Kidney epithelial cell (primary cell): ENCODE measurements around the gene RASGRF1. TPM values are rescaled to one million over a fixed set of nuclear protein-coding genes. Genes with fewer than 3 reads are reported as not detected.

Experiments used
- DNase-seq: peaks from one replicate; pipeline ENCODE4 v3.0.0-alpha.2; 2010; ENCODE audit warnings: low read depth
- H3K27me3 ChIP-seq: 2 replicates; pipeline ENCODE4 v1.6.0; 2011; ENCODE audit warnings: low read length; ENCODE audit not compliant: control insufficient read depth, insufficient read depth
- H3K36me3 ChIP-seq: 2 replicates; pipeline ENCODE4 v1.5.1; 2011; ENCODE audit warnings: low read length; ENCODE audit not compliant: control insufficient read depth, insufficient read depth
- H3K4me3 ChIP-seq: 2 replicates; pipeline ENCODE4 v1.5.1; 2011; ENCODE audit warnings: low read depth, mild to moderate bottlenecking, control low read depth, low read length
- CTCF ChIP-seq: IDR thresholded peaks from 2 replicates; pipeline ENCODE4 v1.5.1; 2011; ENCODE audit warnings: mild to moderate bottlenecking, moderate library complexity, low read length, control low read depth, inconsistent platforms; ENCODE audit not compliant: insufficient read depth, poor library complexity, severe bottlenecking
- total RNA-seq: library from RNA; depleted of rRNA; stranded (reverse); fragments of >200 nt; gene quantifications from 2 replicates; pipeline ENCODE4 v1.2.3, GENCODE V29; 2015

Gene RASGRF1
- total RNA-seq, 1 donor from 2014 or later, result 1.4 TPM

- H3K27me3 ChIP-seq, result peaks cover 7% of the 10 kb centered on the region
- no peak for TF ChIP-seq CTCF
- H3K36me3 ChIP-seq, result no peaks in the 10 kb centered on the region
- H3K4me3 ChIP-seq, result no peak overlapping the region
- DNase-seq, result no peak
These were observed 12.0 kb upstream of the RASGRF1 start for GRCh38 chr15:79102595-79102994.

DNA sequence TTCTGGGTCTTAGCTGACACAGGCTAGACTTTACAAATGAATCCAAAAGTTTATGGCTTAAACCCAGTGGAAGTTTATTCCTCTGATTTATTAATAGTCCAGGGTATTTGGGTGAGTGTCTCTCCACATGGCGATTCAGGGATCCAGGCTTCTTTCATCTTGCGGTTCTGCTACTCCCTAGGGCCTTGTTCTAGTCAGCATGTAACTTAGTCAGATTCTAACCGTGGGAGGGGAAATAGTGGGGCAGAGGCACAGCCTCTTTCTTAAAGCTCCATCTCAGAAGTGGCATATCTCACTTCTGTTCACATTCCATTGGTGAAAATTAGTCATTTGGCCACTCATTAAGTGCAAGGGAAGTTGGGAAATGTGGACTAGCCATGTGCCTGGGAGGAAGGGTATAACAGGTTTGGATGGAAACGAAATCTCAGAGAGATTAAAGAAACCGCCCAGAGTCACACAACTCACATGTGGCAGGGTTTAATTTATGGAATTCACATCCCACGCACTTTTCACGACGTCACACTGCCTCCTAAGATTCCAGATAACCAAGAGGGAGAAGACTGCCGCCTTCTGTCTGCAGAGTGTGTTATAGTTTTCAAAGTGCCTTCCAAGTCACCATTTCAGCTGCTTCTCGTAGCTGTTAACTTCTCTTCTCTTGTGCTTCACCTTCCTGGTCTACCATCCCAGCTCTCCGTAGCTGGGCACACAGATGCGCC lies 11.4 kb upstream of the RASGRF1 start:
- no peaks in the 10 kb centered on the region for H3K36me3 ChIP-seq
- no peak overlapping the region for H3K4me3 ChIP-seq
- peaks cover 7% of the 10 kb centered on the region for H3K27me3 ChIP-seq
- TF ChIP-seq CTCF, result no peak
- no peak for DNase-seq

GRCh38 chr15:79099692-79100091 lies 9.1 kb upstream of the RASGRF1 start:
- Histone ChIP-seq H3K36me3 (no peaks in the 10 kb centered on the region), H3K4me3 (no peak overlapping the region), H3K27me3 (peaks cover 7% of the 10 kb centered on the region)
- DNase-seq, result no peak
- TF ChIP-seq CTCF, result no peak

DNA sequence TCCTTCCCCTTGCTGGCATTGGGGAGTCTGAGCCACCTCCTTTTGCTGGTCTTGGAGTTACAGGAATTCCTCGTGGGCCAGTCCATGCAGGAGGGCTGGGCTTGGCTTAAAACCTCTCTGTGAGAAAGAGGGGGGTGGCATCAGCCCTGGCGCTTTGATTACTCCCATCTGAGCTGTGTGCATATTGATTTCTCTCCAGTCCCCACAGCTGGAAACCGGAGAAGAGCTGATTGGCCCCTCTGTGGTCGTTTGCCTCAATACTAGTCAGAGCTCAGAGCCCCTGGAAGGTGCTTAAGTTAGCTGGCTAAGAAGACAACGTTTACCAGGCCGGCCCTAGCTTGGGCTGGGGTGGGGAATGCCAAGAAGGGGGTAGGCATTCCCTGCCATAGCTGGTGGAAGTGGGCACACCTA lies 4.0 kb upstream of the RASGRF1 start:
- Histone ChIP-seq H3K4me3 (no peak overlapping the region), H3K27me3 (peaks cover 34% of the 10 kb centered on the region), H3K36me3 (no peaks in the 10 kb centered on the region)
- TF ChIP-seq CTCF, result no peak
- DNase-seq, result no peak

DNA sequence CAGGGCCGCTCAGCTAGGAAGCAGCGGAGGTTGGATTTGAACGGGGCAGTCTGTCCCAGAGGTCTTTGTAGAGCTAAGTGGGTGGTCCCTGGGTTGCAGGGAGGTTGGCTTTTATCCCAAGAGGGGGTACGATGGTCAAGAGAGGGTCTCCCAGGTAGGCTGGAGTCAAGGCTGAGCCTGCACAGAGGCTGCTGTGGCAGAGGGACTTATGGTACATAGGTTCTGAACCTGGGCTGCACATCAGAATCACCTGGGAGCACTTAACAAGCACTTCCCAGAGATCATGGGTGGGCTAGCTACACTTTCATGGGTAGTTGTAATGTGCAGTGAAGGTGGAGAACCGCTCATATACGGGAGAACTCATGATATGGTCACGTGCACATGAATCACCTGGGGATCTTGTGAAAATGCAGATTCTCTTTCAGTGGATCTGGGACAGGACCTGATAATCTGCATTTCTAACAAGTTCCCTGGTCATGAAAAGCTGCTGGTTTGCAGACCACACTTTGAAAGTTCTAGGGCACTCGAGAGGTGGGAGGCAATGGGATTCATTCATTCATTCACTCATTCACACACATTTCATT lies 2.9 kb upstream of the RASGRF1 start:
- H3K27me3 ChIP-seq, result peaks cover 45% of the 10 kb centered on the region
- H3K36me3 ChIP-seq, result no peaks in the 10 kb centered on the region
- TF ChIP-seq CTCF, result no peak
- no peak for DNase-seq
- no peak overlapping the region for H3K4me3 ChIP-seq

GRCh38 chr15:79092382-79092781 lies 1.8 kb upstream of the RASGRF1 start:
- TF ChIP-seq CTCF, result no peak
- peaks cover 55% of the 10 kb centered on the region for H3K27me3 ChIP-seq
- no peak overlapping the region for H3K4me3 ChIP-seq
- no peak for DNase-seq
- no peaks in the 10 kb centered on the region for H3K36me3 ChIP-seq
